ENCODE measurements around the gene ZNF430. TPM values are rescaled to one million over a fixed set of nuclear protein-coding genes. Genes with fewer than 3 reads are reported as not detected.
"Not testable (repeated sequence)": the region's sequence is repeated elsewhere in the genome, so short reads cannot be mapped to it uniquely, and the experiment has no call there.

The ZNF430 gene
- total RNA-seq, result 1 to 10 TPM; 4.7 to 7.4 TPM
- long read RNA-seq, partial matches to known transcripts, result 0 of 3 reads
- long read RNA-seq, other reads (novel, unspliced or antisense), result 0 of 3 reads

- DNase-seq, result peak; percentile 96
- intact Hi-C loops (cut with DNase I), result no loop called here
- peak; percentile 100 for ATAC-seq
Measured at GRCh38 chr19:21020298-21021227, at the start of gene ZNF430. Gene ZNF430, plus strand, starts transcription at chr19:21020657. Its CDS starts 144 bp downstream, at chr19:21020801.

- ATAC-seq; DNase-seq; intact Hi-C loops (cut with DNase I): not testable (repeated sequence)
Measured at GRCh38 chr19:20992788-20993187, 27.7 kb upstream of the ZNF430 start.

- intact Hi-C loops (cut with DNase I), result no loop called here
- peak; percentile 91 for DNase-seq
- ATAC-seq, result peak; percentile 100
Measured at GRCh38 chr19:20999731-21000352, 20.6 kb upstream of the ZNF430 start.

GRCh38 chr19:21021238-21021637 is 781 bp downstream of the ZNF430 start:
- DNase-seq; intact Hi-C loops (cut with DNase I): not testable (repeated sequence)
- ATAC-seq, result peak in 1 of 2 donors; percentile 2

GRCh38 chr19:21022996-21023395 is 2.5 kb downstream of the ZNF430 start:
- no peak for DNase-seq
- ATAC-seq, result no peak
- intact Hi-C loops (cut with DNase I), result no loop called here

GRCh38 chr19:21023901-21024300 is 3.4 kb downstream of the ZNF430 start:
- no peak for DNase-seq
- intact Hi-C loops (cut with DNase I), result no loop called here

GRCh38 chr19:21028969-21029268 is 8.5 kb downstream of the ZNF430 start:
- ATAC-seq (no peak), DNase-seq (no peak)
- intact Hi-C loops (cut with DNase I), result no loop called here

More at GRCh38 chr19:21023901-21024300, 3.4 kb downstream of the ZNF430 start:
- no peak for ATAC-seq

GRCh38 chr19:21045028-21045427 is 24.6 kb downstream of the ZNF430 start:
- intact Hi-C loops (cut with DNase I), result no loop called here
- DNase-seq, result no peak
- no peak for ATAC-seq

GRCh38 chr19:21046489-21046888 is 26.0 kb downstream of the ZNF430 start:
- ATAC-seq (no peak), DNase-seq (no peak)
- intact Hi-C loops (cut with DNase I), result no loop called here

- ATAC-seq (no peak), DNase-seq (no peak)
- intact Hi-C loops (cut with DNase I), result no loop called here
Measured at GRCh38 chr19:21047716-21048115, 27.3 kb downstream of the ZNF430 start.

GRCh38 chr19:21052902-21053301 is 32.4 kb downstream of the ZNF430 start:
- no peak for DNase-seq
- intact Hi-C loops (cut with DNase I), result no loop called here

GRCh38 chr19:21065336-21065735 is 44.9 kb downstream of the ZNF430 start:
- no peak for ATAC-seq
- intact Hi-C loops (cut with DNase I), result no loop called here
- DNase-seq, result no peak

More at GRCh38 chr19:21052902-21053301, 32.4 kb downstream of the ZNF430 start:
- no peak for ATAC-seq

- DNase-seq (peak; percentile 92), ATAC-seq (peak; percentile 100)
- intact Hi-C loops (cut with DNase I), result no loop called here
Measured at GRCh38 chr19:21082011-21082975, 61.8 kb downstream of the ZNF430 start, which contains the start of gene ZNF714. Gene ZNF714, plus strand, starts transcription at chr19:21082203. Its CDS starts 16,066 bp downstream, at chr19:21098269.

- DNase-seq, result no peak
- intact Hi-C loops (cut with DNase I), result no loop called here
- no peak for ATAC-seq
Measured at GRCh38 chr19:21084343-21084742, 63.9 kb downstream of the ZNF430 start.

GRCh38 chr19:21087871-21088270 is 67.4 kb downstream of the ZNF430 start:
- DNase-seq (no peak), ATAC-seq (no peak)
- intact Hi-C loops (cut with DNase I), result no loop called here

GRCh38 chr19:21092109-21092508 is 71.7 kb downstream of the ZNF430 start:
- no peak for DNase-seq
- intact Hi-C loops (cut with DNase I), result loop anchor here in 1 of 2 donors (5.0 kb wide), 1 partner anchor 60 kb away; no protein-coding TSS in a partner anchor
- no peak for ATAC-seq

- intact Hi-C loops (cut with DNase I), result loop anchor here in 1 of 2 donors (5.0 kb wide), 1 partner anchor 58 kb away; no protein-coding TSS in a partner anchor
- DNase-seq, result no peak
- no peak for ATAC-seq
Measured at GRCh38 chr19:21094347-21095025, 74.0 kb downstream of the ZNF430 start.

- intact Hi-C loops (cut with DNase I), result no loop called here
- ATAC-seq (no peak), DNase-seq (no peak)
Measured at GRCh38 chr19:21098291-21098690, 77.8 kb downstream of the ZNF430 start.

Measured in left cardiac atrium (tissue), 4 donors.